Measurements from ENCODE around the gene CCZ1B.
"Not testable (repeated sequence)": the region's sequence is repeated elsewhere in the genome, so short reads cannot be mapped to it uniquely, and the experiment has no call there.

DNA sequence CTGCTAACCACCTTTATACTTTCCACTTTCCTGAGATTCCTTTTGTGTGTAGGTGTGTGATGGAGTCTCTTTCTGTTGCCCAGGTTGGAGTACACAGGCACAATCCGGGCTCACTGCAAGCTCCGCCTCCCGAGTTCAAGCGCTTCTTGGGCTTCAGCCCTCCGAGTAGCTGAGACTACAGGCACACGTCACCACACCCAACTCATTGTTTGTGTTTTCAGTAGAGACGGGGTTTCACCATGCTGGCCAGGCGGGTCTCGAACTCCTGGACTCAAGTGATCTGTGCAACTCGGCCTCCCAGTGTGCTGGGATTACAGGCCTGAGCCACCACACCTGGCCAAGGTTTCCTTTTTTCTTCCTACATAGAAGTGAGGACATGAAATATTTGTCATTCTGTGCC, 38.7 kb upstream of the CCZ1B start:
- TF ChIP-seq, protein P1, sequence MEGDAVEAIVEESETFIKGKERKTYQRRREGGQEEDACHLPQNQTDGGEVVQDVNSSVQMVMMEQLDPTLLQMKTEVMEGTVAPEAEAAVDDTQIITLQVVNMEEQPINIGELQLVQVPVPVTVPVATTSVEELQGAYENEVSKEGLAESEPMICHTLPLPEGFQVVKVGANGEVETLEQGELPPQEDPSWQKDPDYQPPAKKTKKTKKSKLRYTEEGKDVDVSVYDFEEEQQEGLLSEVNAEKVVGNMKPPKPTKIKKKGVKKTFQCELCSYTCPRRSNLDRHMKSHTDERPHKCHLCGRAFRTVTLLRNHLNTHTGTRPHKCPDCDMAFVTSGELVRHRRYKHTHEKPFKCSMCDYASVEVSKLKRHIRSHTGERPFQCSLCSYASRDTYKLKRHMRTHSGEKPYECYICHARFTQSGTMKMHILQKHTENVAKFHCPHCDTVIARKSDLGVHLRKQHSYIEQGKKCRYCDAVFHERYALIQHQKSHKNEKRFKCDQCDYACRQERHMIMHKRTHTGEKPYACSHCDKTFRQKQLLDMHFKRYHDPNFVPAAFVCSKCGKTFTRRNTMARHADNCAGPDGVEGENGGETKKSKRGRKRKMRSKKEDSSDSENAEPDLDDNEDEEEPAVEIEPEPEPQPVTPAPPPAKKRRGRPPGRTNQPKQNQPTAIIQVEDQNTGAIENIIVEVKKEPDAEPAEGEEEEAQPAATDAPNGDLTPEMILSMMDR (IDR thresholded peaks at IDR 0.05 in 2 of 3, conservative IDR thresholded peaks at IDR 0.05 in 1 of 3; ENCODE audit: borderline replicate concordance in 1 of 3, insufficient read depth in 1 of 3, low read depth in 2 of 3, low read length in 2 of 3): not testable (repeated sequence)
- TF ChIP-seq SRF (IDR thresholded peaks at IDR 0.05; ENCODE audit: low read depth); ELF1 (IDR thresholded peaks at IDR 0.05; ENCODE audit: borderline replicate concordance, low read depth); POLR2A (IDR thresholded peaks at IDR 0.05; ENCODE audit: borderline replicate concordance, extremely low read depth, insufficient read depth, insufficient read length); SP1 (IDR thresholded peaks at IDR 0.05; ENCODE audit: low read depth); EZH2 (IDR thresholded peaks at IDR 0.05); CEBPB (IDR thresholded peaks at IDR 0.05; ENCODE audit: low read depth); EZH2phosphoT487 (IDR thresholded peaks at IDR 0.05; ENCODE audit: borderline replicate concordance); EGR1 (IDR thresholded peaks at IDR 0.05; ENCODE audit: low read depth); CBX3 (IDR thresholded peaks at IDR 0.05; ENCODE audit: low read depth); POLR2AphosphoS5 (IDR thresholded peaks at IDR 0.05; ENCODE audit: low read depth, low read length): not testable (repeated sequence)
- TF ChIP-seq, protein P2, sequence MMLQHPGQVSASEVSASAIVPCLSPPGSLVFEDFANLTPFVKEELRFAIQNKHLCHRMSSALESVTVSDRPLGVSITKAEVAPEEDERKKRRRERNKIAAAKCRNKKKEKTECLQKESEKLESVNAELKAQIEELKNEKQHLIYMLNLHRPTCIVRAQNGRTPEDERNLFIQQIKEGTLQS (IDR thresholded peaks at IDR 0.05): not testable (repeated sequence)
- TF ChIP-seq, protein P3, sequence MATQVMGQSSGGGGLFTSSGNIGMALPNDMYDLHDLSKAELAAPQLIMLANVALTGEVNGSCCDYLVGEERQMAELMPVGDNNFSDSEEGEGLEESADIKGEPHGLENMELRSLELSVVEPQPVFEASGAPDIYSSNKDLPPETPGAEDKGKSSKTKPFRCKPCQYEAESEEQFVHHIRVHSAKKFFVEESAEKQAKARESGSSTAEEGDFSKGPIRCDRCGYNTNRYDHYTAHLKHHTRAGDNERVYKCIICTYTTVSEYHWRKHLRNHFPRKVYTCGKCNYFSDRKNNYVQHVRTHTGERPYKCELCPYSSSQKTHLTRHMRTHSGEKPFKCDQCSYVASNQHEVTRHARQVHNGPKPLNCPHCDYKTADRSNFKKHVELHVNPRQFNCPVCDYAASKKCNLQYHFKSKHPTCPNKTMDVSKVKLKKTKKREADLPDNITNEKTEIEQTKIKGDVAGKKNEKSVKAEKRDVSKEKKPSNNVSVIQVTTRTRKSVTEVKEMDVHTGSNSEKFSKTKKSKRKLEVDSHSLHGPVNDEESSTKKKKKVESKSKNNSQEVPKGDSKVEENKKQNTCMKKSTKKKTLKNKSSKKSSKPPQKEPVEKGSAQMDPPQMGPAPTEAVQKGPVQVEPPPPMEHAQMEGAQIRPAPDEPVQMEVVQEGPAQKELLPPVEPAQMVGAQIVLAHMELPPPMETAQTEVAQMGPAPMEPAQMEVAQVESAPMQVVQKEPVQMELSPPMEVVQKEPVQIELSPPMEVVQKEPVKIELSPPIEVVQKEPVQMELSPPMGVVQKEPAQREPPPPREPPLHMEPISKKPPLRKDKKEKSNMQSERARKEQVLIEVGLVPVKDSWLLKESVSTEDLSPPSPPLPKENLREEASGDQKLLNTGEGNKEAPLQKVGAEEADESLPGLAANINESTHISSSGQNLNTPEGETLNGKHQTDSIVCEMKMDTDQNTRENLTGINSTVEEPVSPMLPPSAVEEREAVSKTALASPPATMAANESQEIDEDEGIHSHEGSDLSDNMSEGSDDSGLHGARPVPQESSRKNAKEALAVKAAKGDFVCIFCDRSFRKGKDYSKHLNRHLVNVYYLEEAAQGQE (IDR thresholded peaks at IDR 0.05; ENCODE audit: low read depth): not testable (repeated sequence)
